ENCODE data around the gene GSE1.

GSE1 gene

DNA sequence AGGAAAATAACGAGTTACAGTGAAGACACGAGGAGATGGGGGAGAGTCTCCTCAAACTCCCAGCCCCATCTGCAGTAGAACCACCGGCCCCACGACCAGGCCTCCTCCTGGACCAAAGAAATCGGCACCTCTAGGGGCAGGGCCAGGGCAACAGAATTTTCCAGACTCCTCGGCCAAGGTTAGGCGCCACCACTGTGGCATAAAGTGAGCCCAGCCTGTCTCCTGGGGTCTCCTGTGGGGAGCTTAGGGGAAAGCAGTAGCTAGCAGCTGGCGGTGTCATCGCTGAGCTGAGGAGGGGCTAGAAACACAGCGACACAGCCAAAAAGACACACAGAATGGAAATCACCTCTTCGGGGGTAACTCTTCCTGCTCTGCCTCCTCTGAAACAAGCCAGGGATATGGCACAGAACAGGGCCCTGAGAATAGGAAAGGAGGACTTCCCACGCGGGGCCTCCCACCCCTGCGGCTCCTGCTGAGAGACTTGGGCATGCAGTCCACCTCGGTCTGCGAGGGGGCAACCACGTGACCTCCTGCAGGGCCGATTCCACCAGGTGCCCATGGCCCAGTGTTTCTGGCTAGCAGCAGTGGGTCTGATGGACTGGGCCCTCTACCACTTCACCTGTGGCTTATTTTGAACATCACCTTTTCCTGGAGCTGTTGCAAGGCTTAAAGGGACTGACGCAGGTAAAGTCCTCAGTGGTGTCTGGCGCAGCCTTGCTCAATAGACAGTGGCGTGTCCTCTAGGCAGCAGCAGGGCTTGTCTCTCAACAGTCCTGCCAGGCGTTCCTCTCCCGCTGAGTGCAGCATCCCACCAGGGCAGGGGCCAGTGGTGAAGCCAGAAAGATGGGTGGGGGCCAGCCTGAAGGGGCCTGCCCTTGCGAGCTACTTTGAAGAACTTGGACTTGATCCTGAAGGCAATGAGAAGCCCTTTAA is 82.3 kb downstream of the GSE1 start:
- no peak overlapping the region for H3K4me3 ChIP-seq (ENCODE audit: low read length)
- H3K27me3 ChIP-seq (ENCODE audit: control insufficient read depth, insufficient read depth, low read length), result peaks cover 31% of the 10 kb centered on the region
- H3K4me1 ChIP-seq (ENCODE audit: control insufficient read depth, insufficient read depth, low read length), result peaks cover 9% of the 10 kb centered on the region
- H3K9ac ChIP-seq (ENCODE audit: low read length), result no peak overlapping the region
- no peaks in the 10 kb centered on the region for H3K9me3 ChIP-seq (ENCODE audit: control insufficient read depth, low read length)
- no peaks in the 10 kb centered on the region for H3K36me3 ChIP-seq (ENCODE audit: control insufficient read depth, insufficient read depth, low read length)

DNA sequence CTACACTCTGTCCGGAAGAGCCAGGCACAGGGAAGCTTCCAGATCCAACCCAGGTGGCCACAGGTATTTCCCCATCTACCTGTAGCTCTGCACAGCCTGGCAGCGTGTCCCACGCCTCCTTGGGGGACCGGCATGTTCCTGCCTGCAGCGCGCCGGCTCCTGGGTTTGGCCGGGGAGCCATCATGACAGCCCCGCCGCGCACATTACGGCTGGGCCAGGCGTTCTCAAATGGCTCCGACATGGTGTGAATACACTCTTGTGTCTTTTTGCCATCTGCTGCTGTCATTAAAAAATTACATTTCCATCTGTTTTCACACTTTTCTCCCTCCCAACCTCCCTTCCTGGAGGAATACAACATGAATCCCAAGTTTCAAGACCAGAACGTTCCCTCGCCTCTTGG is 83.7 kb downstream of the GSE1 start:
- no peak overlapping the region for H3K4me3 ChIP-seq (ENCODE audit: low read length)
- H3K9ac ChIP-seq (ENCODE audit: low read length), result no peak overlapping the region
- no peaks in the 10 kb centered on the region for H3K36me3 ChIP-seq (ENCODE audit: control insufficient read depth, insufficient read depth, low read length)
- peaks cover 26% of the 10 kb centered on the region for H3K27me3 ChIP-seq (ENCODE audit: control insufficient read depth, insufficient read depth, low read length)
- peaks cover 9% of the 10 kb centered on the region for H3K4me1 ChIP-seq (ENCODE audit: control insufficient read depth, insufficient read depth, low read length)
- H3K9me3 ChIP-seq (ENCODE audit: control insufficient read depth, low read length), result no peaks in the 10 kb centered on the region

DNA sequence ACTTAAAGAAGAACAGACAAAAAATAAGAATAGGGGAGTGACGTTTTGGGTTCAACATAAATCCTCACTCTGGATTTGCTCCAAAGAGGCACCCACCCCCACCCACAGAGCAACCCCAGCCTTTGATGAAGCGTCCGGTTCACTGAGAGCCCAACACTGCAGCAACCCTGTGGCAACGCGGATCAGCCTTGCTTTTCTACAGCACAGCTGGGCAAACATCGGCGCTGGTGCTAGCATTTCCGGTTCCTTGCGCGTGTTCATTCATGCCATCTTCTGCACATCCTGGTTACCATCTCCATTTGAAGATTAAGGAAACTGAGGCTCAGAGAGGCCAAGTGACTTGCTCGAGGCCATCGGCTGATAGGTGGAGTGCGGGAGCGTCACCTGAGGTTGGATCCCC is 84.3 kb downstream of the GSE1 start:
- Histone ChIP-seq H3K9me3 (ENCODE audit: control insufficient read depth, low read length) (no peaks in the 10 kb centered on the region), H3K4me3 (ENCODE audit: low read length) (no peak overlapping the region), H3K27me3 (ENCODE audit: control insufficient read depth, insufficient read depth, low read length) (peaks cover 26% of the 10 kb centered on the region), H3K4me1 (ENCODE audit: control insufficient read depth, insufficient read depth, low read length) (peaks cover 9% of the 10 kb centered on the region), H3K36me3 (ENCODE audit: control insufficient read depth, insufficient read depth, low read length) (no peaks in the 10 kb centered on the region), H3K9ac (ENCODE audit: low read length) (no peak overlapping the region)

DNA sequence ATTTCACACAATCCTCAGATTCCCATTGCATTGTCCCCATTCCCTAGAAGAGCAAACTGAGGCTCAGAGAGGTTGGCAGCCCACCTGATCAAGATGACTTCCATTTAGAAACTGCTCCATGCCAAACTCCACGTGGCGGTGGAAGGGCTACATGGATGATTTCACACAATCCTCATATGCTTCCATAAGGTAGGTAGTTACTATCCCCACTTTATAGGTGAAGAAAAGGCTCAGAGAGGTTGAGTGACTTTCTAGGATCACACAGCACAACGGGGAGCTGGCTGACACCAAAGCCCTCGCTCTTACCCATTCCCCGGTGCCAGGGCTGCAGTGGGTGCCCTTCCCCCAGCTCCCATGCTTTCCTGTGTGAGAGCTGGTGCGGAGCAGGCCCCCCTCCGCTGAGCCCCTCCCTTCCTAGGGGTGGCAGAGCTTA is 85.4 kb downstream of the GSE1 start:
- peaks cover 26% of the 10 kb centered on the region for H3K27me3 ChIP-seq (ENCODE audit: control insufficient read depth, insufficient read depth, low read length)
- H3K9me3 ChIP-seq (ENCODE audit: control insufficient read depth, low read length), result no peaks in the 10 kb centered on the region
- no peaks in the 10 kb centered on the region for H3K36me3 ChIP-seq (ENCODE audit: control insufficient read depth, insufficient read depth, low read length)
- no peak overlapping the region for H3K4me3 ChIP-seq (ENCODE audit: low read length)
- peaks cover 9% of the 10 kb centered on the region for H3K4me1 ChIP-seq (ENCODE audit: control insufficient read depth, insufficient read depth, low read length)
- H3K9ac ChIP-seq (ENCODE audit: low read length), result no peak overlapping the region

DNA sequence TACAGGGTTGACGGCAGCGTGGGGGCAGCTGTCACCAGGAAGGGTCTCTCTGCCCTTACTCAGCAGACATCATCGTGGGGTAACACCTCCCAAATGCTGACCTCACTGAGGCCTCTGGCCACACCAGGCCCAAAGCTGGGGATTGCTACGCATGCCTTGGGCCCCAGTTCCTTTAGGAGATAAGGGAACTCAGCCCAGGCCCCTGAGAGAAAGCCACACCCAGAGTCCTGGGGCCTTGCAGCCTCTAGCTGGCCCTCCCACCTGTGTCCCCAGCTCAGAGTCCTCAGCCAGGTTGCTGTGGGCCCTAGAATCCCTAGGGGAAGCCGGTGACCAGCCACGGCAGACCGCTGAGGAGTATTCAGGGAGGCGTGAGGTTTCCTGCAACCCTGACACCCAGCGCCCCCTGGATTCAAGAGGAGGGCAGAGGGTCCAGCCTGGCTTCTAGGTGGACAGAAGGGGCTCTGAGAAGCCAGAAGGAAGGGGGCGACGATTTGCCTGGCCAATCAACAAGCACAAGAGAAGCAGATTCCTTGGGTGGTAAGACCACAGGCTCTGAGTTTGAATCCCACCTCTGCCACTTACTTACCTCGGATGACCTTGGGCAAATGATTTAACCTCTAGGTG is 85.9 kb downstream of the GSE1 start:
- H3K9ac ChIP-seq (ENCODE audit: low read length), result no peak overlapping the region
- H3K4me1 ChIP-seq (ENCODE audit: control insufficient read depth, insufficient read depth, low read length), result peaks cover 9% of the 10 kb centered on the region
- peaks cover 26% of the 10 kb centered on the region for H3K27me3 ChIP-seq (ENCODE audit: control insufficient read depth, insufficient read depth, low read length)

DNA sequence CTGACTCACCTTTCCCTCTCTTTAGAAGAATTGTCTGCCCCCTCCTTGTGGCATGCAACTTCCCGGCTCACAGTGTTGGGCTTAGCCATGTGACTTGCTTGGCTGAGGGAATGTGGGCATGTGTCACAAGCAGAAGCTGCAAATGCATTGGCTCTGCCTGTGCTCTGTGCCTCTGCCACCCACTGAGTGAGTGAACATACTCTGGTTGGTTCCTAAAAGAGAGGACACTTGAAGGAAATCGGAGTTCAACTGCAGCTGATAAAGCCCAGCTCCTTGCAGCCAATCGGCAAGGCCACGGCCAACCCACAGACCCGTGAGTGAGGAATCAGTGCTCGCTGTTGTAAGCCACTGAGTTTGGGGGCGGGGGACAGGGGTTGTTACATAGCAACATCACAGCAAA is 86.5 kb downstream of the GSE1 start:
- Histone ChIP-seq H3K27me3 (ENCODE audit: control insufficient read depth, insufficient read depth, low read length) (peaks cover 26% of the 10 kb centered on the region), H3K4me1 (ENCODE audit: control insufficient read depth, insufficient read depth, low read length) (peaks cover 9% of the 10 kb centered on the region), H3K36me3 (ENCODE audit: control insufficient read depth, insufficient read depth, low read length) (no peaks in the 10 kb centered on the region), H3K4me3 (ENCODE audit: low read length) (no peak overlapping the region), H3K9ac (ENCODE audit: low read length) (no peak overlapping the region), H3K9me3 (ENCODE audit: control insufficient read depth, low read length) (no peaks in the 10 kb centered on the region)

More for the DNA sequence above, 85.9 kb downstream of the GSE1 start:
- Histone ChIP-seq H3K4me3 (ENCODE audit: low read length) (no peak overlapping the region), H3K36me3 (ENCODE audit: control insufficient read depth, insufficient read depth, low read length) (no peaks in the 10 kb centered on the region), H3K9me3 (ENCODE audit: control insufficient read depth, low read length) (no peaks in the 10 kb centered on the region)

DNA sequence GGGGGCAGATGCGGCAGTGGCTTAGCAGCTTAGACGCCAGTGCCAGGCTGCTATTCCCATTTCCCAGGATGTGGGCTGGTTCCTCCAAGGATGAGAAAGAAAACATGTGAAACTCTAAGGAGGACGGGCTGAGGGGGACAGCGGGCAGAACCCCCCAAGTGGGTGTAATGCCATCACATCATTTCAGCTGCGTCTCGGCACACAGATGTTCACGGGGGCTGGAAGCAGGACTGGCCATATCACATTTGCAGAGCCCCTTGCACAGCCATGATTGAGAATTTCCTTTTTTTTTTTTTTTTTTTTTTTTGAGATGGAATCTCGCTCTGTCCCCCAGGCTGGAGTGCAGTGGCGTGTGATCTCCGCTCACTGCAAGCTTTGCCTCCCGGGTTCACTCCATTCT is 90.9 kb downstream of the GSE1 start:
- H3K36me3 ChIP-seq (ENCODE audit: control insufficient read depth, insufficient read depth, low read length), result no peaks in the 10 kb centered on the region
- peaks cover 5% of the 10 kb centered on the region for H3K4me1 ChIP-seq (ENCODE audit: control insufficient read depth, insufficient read depth, low read length)
- no peak overlapping the region for H3K9ac ChIP-seq (ENCODE audit: low read length)
- H3K4me3 ChIP-seq (ENCODE audit: low read length), result no peak overlapping the region
- H3K27me3 ChIP-seq (ENCODE audit: control insufficient read depth, insufficient read depth, low read length), result no peaks in the 10 kb centered on the region
- no peaks in the 10 kb centered on the region for H3K9me3 ChIP-seq (ENCODE audit: control insufficient read depth, low read length)

DNA sequence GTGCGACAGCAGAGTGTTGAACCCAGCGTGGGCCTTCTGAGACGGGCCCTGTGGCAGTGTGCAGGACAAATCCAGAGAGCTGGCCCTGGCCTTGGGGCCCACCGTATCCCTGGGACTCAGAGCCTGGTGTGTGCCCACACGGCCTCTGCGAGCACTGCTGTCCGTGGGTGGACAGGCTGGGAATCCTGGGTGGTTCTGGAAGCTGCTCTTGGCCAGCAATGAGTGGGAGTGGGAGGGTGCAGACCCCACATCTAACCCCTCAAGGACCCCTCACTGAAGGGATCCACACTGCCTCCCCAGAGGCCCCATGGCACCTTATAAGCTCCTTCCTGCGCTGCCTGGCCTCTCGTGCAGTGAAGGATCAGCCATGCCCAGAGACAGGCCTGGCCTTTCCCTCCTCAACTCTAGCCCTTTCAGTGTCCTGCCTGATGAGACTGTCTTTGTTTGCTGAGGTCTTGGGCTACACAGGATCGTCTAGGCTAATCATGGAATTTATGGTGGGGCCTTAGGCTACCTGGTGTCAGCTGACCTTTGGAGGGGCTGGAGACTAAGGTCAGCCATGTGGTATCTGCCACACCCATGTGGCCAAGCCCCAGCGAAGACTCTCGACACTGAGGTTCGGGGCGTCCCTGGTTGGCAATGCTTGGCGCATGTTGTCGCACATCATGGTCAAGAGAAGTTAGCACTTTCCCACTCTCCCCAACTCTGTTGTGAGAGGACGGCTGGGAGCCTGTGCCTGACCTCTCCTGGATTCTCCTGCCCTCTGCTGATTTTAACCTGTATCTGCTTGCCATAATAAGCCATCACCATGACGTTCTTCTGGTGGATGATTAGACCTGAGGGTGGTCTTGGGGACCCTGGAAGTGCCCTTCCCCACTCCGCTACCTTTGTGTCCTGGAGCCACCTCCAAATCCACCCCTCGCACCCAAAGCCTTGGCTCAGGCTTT is 92.1 kb downstream of the GSE1 start:
- Histone ChIP-seq H3K4me1 (ENCODE audit: control insufficient read depth, insufficient read depth, low read length) (no peaks in the 10 kb centered on the region), H3K27me3 (ENCODE audit: control insufficient read depth, insufficient read depth, low read length) (peaks cover 4% of the 10 kb centered on the region), H3K4me3 (ENCODE audit: low read length) (no peak overlapping the region), H3K9me3 (ENCODE audit: control insufficient read depth, low read length) (no peaks in the 10 kb centered on the region), H3K9ac (ENCODE audit: low read length) (no peak overlapping the region), H3K36me3 (ENCODE audit: control insufficient read depth, insufficient read depth, low read length) (no peaks in the 10 kb centered on the region)

DNA sequence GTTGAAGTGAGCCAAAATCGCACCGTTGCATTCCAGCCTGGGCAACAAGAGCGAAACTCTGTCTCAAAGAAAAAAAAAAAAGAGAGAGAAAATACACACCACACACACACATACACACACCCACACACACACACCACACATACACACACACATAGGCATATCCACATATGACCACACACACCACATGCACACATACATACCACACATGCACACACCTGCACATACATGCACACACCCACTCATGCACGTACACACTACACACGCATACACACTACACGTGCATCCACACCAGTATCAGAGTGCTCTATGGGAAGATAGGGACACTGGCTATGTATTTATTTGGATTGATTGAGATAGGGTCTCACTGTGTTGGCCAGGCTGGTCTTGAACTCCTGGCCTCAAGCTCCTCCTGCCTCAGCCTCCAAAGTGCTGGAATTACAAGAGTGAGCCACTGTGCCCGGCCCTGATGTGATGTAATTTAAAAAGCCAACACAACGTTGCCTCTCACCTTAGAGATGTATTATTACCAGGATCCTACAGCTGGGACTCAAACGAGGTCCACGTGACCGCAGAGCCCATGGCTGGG is 93.4 kb downstream of the GSE1 start:
- Histone ChIP-seq H3K4me1 (ENCODE audit: control insufficient read depth, insufficient read depth, low read length) (no peaks in the 10 kb centered on the region), H3K9me3 (ENCODE audit: control insufficient read depth, low read length) (no peaks in the 10 kb centered on the region), H3K4me3 (ENCODE audit: low read length) (no peak overlapping the region)

DNA sequence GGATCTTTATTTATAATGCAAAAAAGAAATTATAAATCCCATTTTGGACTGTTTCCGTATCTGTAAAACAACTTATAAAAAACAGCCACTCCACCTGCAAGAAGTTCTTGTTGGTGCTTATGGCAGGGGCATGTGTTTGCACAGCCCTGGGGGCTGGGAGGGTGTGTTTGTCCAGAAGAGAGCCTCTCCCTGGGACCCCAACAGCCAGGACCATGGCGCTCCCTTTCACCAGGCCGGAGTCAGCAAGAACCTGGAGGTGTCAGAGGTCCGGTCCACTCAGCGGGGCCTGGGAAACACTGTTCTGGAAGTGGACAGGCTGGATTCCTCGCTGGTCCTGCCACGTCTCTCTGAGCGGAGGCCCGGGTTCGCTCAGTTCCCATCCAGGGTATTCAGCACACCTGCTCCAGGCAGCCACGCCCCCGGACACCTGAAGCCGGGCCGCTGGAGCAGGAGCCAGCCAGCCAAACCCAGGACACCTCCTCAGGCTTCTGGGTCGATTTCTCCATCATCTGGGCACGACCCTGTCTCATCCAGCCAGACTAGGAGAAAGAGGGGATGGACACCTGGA is 94.5 kb downstream of the GSE1 start:
- Histone ChIP-seq H3K27me3 (ENCODE audit: control insufficient read depth, insufficient read depth, low read length) (peaks cover 4% of the 10 kb centered on the region), H3K4me1 (ENCODE audit: control insufficient read depth, insufficient read depth, low read length) (no peaks in the 10 kb centered on the region), H3K36me3 (ENCODE audit: control insufficient read depth, insufficient read depth, low read length) (no peaks in the 10 kb centered on the region), H3K4me3 (ENCODE audit: low read length) (no peak overlapping the region), H3K9ac (ENCODE audit: low read length) (no peak overlapping the region), H3K9me3 (ENCODE audit: control insufficient read depth, low read length) (no peaks in the 10 kb centered on the region)

More for the DNA sequence above, 93.4 kb downstream of the GSE1 start:
- no peak overlapping the region for H3K9ac ChIP-seq (ENCODE audit: low read length)
- no peaks in the 10 kb centered on the region for H3K36me3 ChIP-seq (ENCODE audit: control insufficient read depth, insufficient read depth, low read length)
- peaks cover 4% of the 10 kb centered on the region for H3K27me3 ChIP-seq (ENCODE audit: control insufficient read depth, insufficient read depth, low read length)

DNA sequence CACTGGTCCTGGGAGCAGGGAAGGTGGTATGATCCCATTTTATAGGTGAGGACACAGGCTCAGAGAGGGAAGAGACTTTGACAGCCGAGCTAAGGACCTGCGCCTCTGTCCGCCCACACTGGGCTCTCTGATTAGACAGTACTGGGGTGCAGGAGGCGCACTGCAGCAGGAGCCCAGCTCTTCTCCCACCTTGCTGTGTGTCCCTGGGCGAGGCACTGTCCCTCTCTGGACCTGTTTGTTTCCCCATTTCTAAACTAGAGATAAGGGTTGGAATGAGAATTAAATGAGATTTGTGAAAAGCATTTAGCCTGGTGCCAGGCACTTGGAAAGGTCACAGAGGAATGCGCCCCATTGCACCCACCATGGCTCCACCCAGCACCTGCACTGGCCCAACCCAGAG is 95.2 kb downstream of the GSE1 start:
- no peaks in the 10 kb centered on the region for H3K9me3 ChIP-seq (ENCODE audit: control insufficient read depth, low read length)
- no peak overlapping the region for H3K4me3 ChIP-seq (ENCODE audit: low read length)
- H3K27me3 ChIP-seq (ENCODE audit: control insufficient read depth, insufficient read depth, low read length), result peaks cover 4% of the 10 kb centered on the region
- H3K36me3 ChIP-seq (ENCODE audit: control insufficient read depth, insufficient read depth, low read length), result no peaks in the 10 kb centered on the region
- no peak overlapping the region for H3K9ac ChIP-seq (ENCODE audit: low read length)
- H3K4me1 ChIP-seq (ENCODE audit: control insufficient read depth, insufficient read depth, low read length), result no peaks in the 10 kb centered on the region
